NCI-H748 (cell line): Measurements from ENCODE around the gene MC1R.
"Not testable (repeated sequence)": the region's sequence is repeated elsewhere in the genome, so short reads cannot be mapped to it uniquely, and the experiment has no call there.

Experiments
- DNase-seq: peaks from one replicate; lab custom pipeline; 2025; ENCODE audit not compliant: unreplicated experiment; lab: John Stamatoyannopoulos, UW

Gene MC1R

GRCh38 chr16:89958068-89958467, 39.4 kb downstream of the MC1R start:
- peak; percentile 6 for DNase-seq

- no peak for DNase-seq
Measured at GRCh38 chr16:89958596-89958995, 39.9 kb downstream of the MC1R start.

GRCh38 chr16:89960966-89961365, 42.3 kb downstream of the MC1R start:
- no peak for DNase-seq

- DNase-seq = no peak
Measured at GRCh38 chr16:89961920-89962319, 43.3 kb downstream of the MC1R start.

- DNase-seq = no peak
Measured at GRCh38 chr16:89962754-89963498, 44.3 kb downstream of the MC1R start.

GRCh38 chr16:89964201-89964600, 45.5 kb downstream of the MC1R start:
- DNase-seq = no peak

GRCh38 chr16:89965447-89966225, 47.0 kb downstream of the MC1R start:
- no peak for DNase-seq

- no peak for DNase-seq
Measured at GRCh38 chr16:89966756-89967155, 48.1 kb downstream of the MC1R start.

- DNase-seq = not testable (repeated sequence)
Measured at GRCh38 chr16:89967436-89967835, 48.8 kb downstream of the MC1R start.

- DNase-seq = not testable (repeated sequence)
Measured at GRCh38 chr16:89968074-89968473, 49.4 kb downstream of the MC1R start.

- no peak for DNase-seq
Measured at GRCh38 chr16:89969741-89970410, 51.2 kb downstream of the MC1R start.
